ENCODE measurements around the gene USP47. TPM values are rescaled to one million over a fixed set of nuclear protein-coding genes. Genes with fewer than 3 reads are reported as not detected.

The USP47 gene
- total and polyA plus RNA-seq, 2 of the 8 experiments (the other 6 are each of a cell fraction or from before 2014, with no cell fraction given), result 4.2 to 21.3 TPM

DNA sequence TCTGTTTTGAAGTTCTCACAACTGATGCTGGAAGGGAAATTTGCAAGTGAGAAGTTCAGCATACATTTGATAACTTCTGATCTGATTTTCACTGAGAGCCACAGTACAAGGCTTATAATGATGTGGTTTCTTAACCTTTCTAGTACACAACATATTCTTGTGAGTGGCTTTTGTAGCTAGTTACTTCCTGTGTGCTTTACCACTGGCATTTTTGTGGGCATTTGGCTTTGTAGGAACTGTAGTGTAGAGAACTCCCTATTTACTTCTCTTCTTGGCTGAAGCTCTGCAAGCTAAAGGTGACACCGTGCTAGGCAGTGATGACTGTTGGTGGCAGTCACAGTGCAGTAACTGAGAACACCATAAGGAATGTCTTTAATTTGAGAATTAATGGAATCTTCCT lies 14.9 kb downstream of the USP47 start (continued):
- TF ChIP-seq CHD1 (IDR thresholded peaks at IDR 0.05; ENCODE audit: low read depth, low read length), result no peak
- TF ChIP-seq SP1 (IDR thresholded peaks at IDR 0.05; ENCODE audit: low read depth, low read length), result no peak
- TF ChIP-seq RXRA (IDR thresholded peaks at IDR 0.05; ENCODE audit: insufficient read depth, low read depth, low read length), result no peak
